ENCODE measurements around the gene CTRB1. TPM values are rescaled to one million over a fixed set of nuclear protein-coding genes. Genes with fewer than 3 reads are reported as not detected.
"Not testable (repeated sequence)": the region's sequence is repeated elsewhere in the genome, so short reads cannot be mapped to it uniquely, and the experiment has no call there.

CTRB1 gene
- total RNA-seq, 1 donor from 2014 or later = 1.0 TPM

GRCh38 chr16:75204410-75204758, 14.4 kb upstream of the CTRB1 start:
- no peak for DNase-seq

- not testable (repeated sequence) for DNase-seq
Observed at GRCh38 chr16:75204905-75205304, 13.9 kb upstream of the CTRB1 start.

GRCh38 chr16:75205438-75205837, 13.3 kb upstream of the CTRB1 start:
- DNase-seq = not testable (repeated sequence)

- not testable (repeated sequence) for DNase-seq
Observed at GRCh38 chr16:75205961-75206748, 12.6 kb upstream of the CTRB1 start.

- no peak for DNase-seq
Observed at GRCh38 chr16:75206749-75207451, 11.9 kb upstream of the CTRB1 start, which contains the start of gene CTRB2. Gene CTRB2, minus strand, starts transcription at chr16:75207161. Its CDS starts 20 bp downstream, at chr16:75207141.

- DNase-seq = no peak
Observed at GRCh38 chr16:75207831-75208230, 11.0 kb upstream of the CTRB1 start.

GRCh38 chr16:75208242-75208825, 10.5 kb upstream of the CTRB1 start:
- no peak for DNase-seq

- no peak for DNase-seq
Observed at GRCh38 chr16:75208861-75209505, 9.8 kb upstream of the CTRB1 start.

- DNase-seq = not testable (repeated sequence)
Observed at GRCh38 chr16:75209514-75209913, 9.3 kb upstream of the CTRB1 start.

GRCh38 chr16:75209944-75210343, 8.8 kb upstream of the CTRB1 start:
- DNase-seq = no peak

GRCh38 chr16:75211286-75211685, 7.5 kb upstream of the CTRB1 start:
- not testable (repeated sequence) for DNase-seq

GRCh38 chr16:75216127-75216526, 2.7 kb upstream of the CTRB1 start:
- DNase-seq = no peak

GRCh38 chr16:75216576-75216975, 2.2 kb upstream of the CTRB1 start:
- DNase-seq = no peak

GRCh38 chr16:75217389-75217851, 1.4 kb upstream of the CTRB1 start:
- DNase-seq = no peak

GRCh38 chr16:75219088-75219487, 300 bp downstream of the CTRB1 start:
- no peak for DNase-seq

GRCh38 chr16:75219838-75220237, 1.1 kb downstream of the CTRB1 start:
- DNase-seq = no peak

GRCh38 chr16:75222271-75222783, 3.5 kb downstream of the CTRB1 start:
- peak; percentile 50 for DNase-seq

GRCh38 chr16:75223129-75223528, 4.3 kb downstream of the CTRB1 start:
- DNase-seq = not testable (repeated sequence)

- no peak for DNase-seq
Observed at GRCh38 chr16:75224306-75225082, 5.7 kb downstream of the CTRB1 start.

GRCh38 chr16:75225092-75225491, 6.3 kb downstream of the CTRB1 start:
- DNase-seq = no peak

- DNase-seq = no peak
Observed at GRCh38 chr16:75225678-75226515, 7.1 kb downstream of the CTRB1 start.
